Activated CD4-positive, alpha-beta T cell treated with anti-CD3 and anti-CD28 coated beads, Interleukin-2, amount 10 ng/mL, durations not matched to agents 7 days and 5 days (primary cell): ENCODE results near the gene ZCCHC14. TPM values are rescaled to one million over a fixed set of nuclear protein-coding genes. Genes with fewer than 3 reads are reported as not detected.
"Not testable (repeated sequence)": the region's sequence is repeated elsewhere in the genome, so short reads cannot be mapped to it uniquely, and the experiment has no call there.

Experiments used
- CTCF ChIA-PET: fragments of 350-600 bp; sonication (Branson Sonifier 250); formaldehyde crosslinking; loops from one replicate; lab custom pipeline; 2021; ENCODE audit warnings: antibody characterized with exemption; lab: Charles Lee
- POLR2A ChIA-PET: fragments of 350-600 bp; sonication (Branson Sonifier 250); formaldehyde crosslinking; loops from one replicate; lab custom pipeline; 2021; ENCODE audit warnings: antibody characterized with exemption; lab: Charles Lee
- DNase-seq: peaks from one replicate; pipeline ENCODE4 v3.0.0-alpha.2; 2020
- H3K27ac Mint-ChIP-seq: one replicate; pipeline ENCODE4 v1.8.0; 2021; ENCODE audit warnings: mild to moderate bottlenecking, moderate library complexity, mixed read lengths
- H3K27me3 Mint-ChIP-seq: one replicate; pipeline ENCODE4 v1.8.0; 2021; ENCODE audit warnings: mixed read lengths
- H3K36me3 Mint-ChIP-seq: one replicate; pipeline ENCODE4 v1.8.0; 2021; ENCODE audit warnings: low read depth, mixed read lengths
- H3K4me1 Mint-ChIP-seq: one replicate; pipeline ENCODE4 v1.8.0; 2021; ENCODE audit warnings: mixed read lengths
- H3K4me3 Mint-ChIP-seq: one replicate; pipeline ENCODE4 v1.8.0; 2021; ENCODE audit warnings: mild to moderate bottlenecking, moderate library complexity, mixed read lengths
- H3K9me3 Mint-ChIP-seq: one replicate; pipeline ENCODE4 v1.8.0; 2021; ENCODE audit warnings: mixed read lengths
- total RNA-seq, 2 experiments: library from RNA; stranded (reverse); gene quantifications; one replicate each; pipeline ENCODE4 v1.2.3, GENCODE V29; 2021

ZCCHC14 gene
- total RNA-seq, 2 experiments from 2014 or later = 7.6 to 7.9 TPM

- ChIA-PET POLR2A (no interaction called here), CTCF (interaction anchor here (1.5 kb wide), 1 partner anchor 117 kb away, joined by 3 read pairs; no protein-coding TSS in a partner anchor)
- no peaks in the 10 kb centered on the region for H3K36me3 Mint-ChIP-seq
- no peak overlapping the region for H3K27ac Mint-ChIP-seq
- peaks cover 13% of the 10 kb centered on the region for H3K27me3 Mint-ChIP-seq
- H3K9me3 Mint-ChIP-seq = peaks cover 22% of the 10 kb centered on the region
- DNase-seq = no peak
- H3K4me1 Mint-ChIP-seq = no peaks in the 10 kb centered on the region
- no peak overlapping the region for H3K4me3 Mint-ChIP-seq
Measured at GRCh38 chr16:87534030-87534653, 41.3 kb upstream of the ZCCHC14 start.

DNA sequence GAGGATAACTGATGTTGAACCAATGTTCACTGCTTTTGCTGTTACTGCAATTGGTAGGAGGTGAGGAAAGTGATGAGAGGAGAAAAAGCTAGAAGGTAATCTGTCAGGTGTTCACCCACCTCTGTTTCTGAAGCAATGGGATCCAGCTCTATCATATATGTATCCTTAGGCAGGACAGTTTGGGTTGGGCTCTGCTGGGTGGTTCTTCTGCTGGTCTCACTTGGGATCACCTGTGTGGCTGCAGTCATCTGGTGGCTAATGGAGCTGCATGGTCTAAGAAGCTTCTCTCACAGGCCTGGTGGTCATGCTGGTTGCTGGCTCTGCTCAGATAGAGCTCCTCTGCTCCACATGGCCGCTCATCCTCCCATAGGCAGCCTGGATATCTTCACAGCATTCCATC lies 40.2 kb upstream of the ZCCHC14 start:
- Mint-ChIP-seq H3K27ac (no peak overlapping the region), H3K4me1 (no peaks in the 10 kb centered on the region), H3K9me3 (peaks cover 22% of the 10 kb centered on the region), H3K27me3 (peaks cover 5% of the 10 kb centered on the region), H3K4me3 (no peak overlapping the region), H3K36me3 (no peaks in the 10 kb centered on the region)
- CTCF ChIA-PET = interaction anchor here (0.6 to 1.5 kb wide), 2 partner anchors 116 to 551 kb away, joined by 3 read pairs; no protein-coding TSS in a partner anchor
- no peak for DNase-seq
- POLR2A ChIA-PET = no interaction called here

DNA sequence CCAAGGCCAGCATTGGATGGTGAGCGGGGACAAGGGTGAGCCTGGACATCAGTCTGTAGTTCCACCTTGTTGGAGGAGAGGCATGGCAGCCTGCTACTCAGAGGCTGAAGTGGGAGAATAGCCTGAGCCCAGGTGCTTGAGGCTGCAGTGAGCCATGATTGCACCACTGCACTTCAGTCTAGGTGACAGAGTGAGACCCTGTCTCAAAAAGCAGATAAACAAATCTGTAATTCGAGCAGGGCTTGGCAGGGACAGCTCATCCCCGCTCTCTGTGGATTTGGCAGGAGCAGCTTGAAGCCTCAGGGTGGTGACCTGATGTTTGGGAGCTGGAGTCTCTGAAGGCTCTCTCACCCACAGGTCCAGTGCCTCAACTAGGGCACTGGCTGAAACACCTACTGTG lies 38.6 kb upstream of the ZCCHC14 start:
- Mint-ChIP-seq H3K4me3 (no peak overlapping the region), H3K9me3 (peaks cover 22% of the 10 kb centered on the region), H3K36me3 (no peaks in the 10 kb centered on the region), H3K27ac (no peak overlapping the region), H3K27me3 (peaks cover 5% of the 10 kb centered on the region), H3K4me1 (no peaks in the 10 kb centered on the region)
- ChIA-PET POLR2A (no interaction called here), CTCF (no interaction called here)
- DNase-seq = no peak

GRCh38 chr16:87528690-87529579 lies 36.1 kb upstream of the ZCCHC14 start:
- no peak overlapping the region for H3K4me3 Mint-ChIP-seq
- no peak for DNase-seq
- CTCF ChIA-PET = interaction anchor here (0.6 kb wide), 1 partner anchor 109 kb away, joined by 3 read pairs; no protein-coding TSS in a partner anchor
- no peaks in the 10 kb centered on the region for H3K36me3 Mint-ChIP-seq
- peaks cover 15% of the 10 kb centered on the region for H3K27me3 Mint-ChIP-seq
- H3K9me3 Mint-ChIP-seq = peaks cover 22% of the 10 kb centered on the region
- no peak overlapping the region for H3K27ac Mint-ChIP-seq
- H3K4me1 Mint-ChIP-seq = no peaks in the 10 kb centered on the region
- POLR2A ChIA-PET = no interaction called here

DNA sequence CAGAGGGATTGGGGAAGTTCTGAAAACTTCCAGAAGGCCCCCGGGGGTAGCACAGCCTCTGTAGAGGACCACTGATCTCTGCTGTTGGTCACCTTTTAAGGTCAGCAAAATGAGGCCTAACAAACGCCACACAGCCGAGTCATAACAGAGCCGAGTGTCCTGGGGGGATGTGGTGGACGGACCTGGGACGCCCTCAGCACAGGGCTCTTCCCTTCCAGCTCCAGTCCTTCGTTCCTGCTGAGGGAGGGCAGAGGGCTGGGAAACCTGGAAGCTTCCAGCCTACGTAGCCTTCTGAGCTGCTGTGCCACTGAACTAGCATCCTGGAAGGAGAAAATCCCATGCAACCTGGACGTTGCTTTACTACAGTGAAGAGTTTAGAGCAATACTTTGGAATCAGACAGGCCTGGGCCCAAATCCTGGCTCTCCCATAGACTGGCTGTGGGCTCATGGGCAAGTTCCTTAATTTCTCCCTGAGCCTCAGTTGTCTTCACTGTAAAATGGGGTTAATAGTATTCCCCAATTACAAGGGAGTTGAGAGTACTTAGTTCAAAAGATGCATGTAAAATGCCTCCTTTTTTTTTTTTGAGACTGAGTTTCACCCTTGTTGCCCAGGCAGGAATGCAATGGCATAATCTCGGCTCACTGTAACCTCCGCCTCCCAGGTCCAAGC lies 34.4 kb upstream of the ZCCHC14 start:
- no peak for DNase-seq
- Mint-ChIP-seq H3K27ac (no peak overlapping the region), H3K4me3 (no peak overlapping the region), H3K4me1 (no peaks in the 10 kb centered on the region), H3K27me3 (peaks cover 12% of the 10 kb centered on the region), H3K36me3 (no peaks in the 10 kb centered on the region), H3K9me3 (peaks cover 13% of the 10 kb centered on the region)
- ChIA-PET CTCF (no interaction called here), POLR2A (no interaction called here)

GRCh38 chr16:87526238-87526947 lies 33.6 kb upstream of the ZCCHC14 start:
- Mint-ChIP-seq H3K27me3 (peaks cover 12% of the 10 kb centered on the region), H3K4me3 (no peak overlapping the region), H3K9me3 (peaks cover 9% of the 10 kb centered on the region), H3K4me1 (no peaks in the 10 kb centered on the region), H3K36me3 (no peaks in the 10 kb centered on the region), H3K27ac (no peak overlapping the region)
- POLR2A ChIA-PET = no interaction called here
- DNase-seq = no peak
- CTCF ChIA-PET = no interaction called here

GRCh38 chr16:87525352-87525751 lies 32.5 kb upstream of the ZCCHC14 start:
- ChIA-PET CTCF (no interaction called here), POLR2A (no interaction called here)
- Mint-ChIP-seq H3K9me3 (peaks cover 3% of the 10 kb centered on the region), H3K4me1 (no peaks in the 10 kb centered on the region), H3K4me3 (no peak overlapping the region), H3K36me3 (no peaks in the 10 kb centered on the region), H3K27ac (no peak overlapping the region), H3K27me3 (peaks cover 10% of the 10 kb centered on the region)
- no peak for DNase-seq

DNA sequence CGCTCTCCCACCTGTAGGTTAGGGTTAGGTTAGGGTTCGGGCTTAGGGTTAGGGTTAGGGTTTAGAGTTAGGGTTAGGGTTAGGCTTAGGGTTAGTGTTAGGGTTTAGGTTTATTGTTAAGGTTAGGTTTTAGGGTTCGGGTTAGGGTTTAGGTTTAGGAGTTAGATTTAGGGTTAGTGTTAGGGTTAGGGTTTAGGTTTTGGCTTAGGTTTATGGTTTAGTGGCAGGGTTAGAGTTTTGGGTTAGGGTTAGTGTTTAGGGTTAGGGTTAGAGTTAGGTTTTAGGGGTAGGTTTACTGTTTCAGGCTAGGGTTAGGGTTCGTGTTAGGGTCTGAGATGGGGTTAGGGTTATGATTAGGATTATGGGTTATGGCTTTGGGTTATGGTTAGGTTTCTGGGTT lies 31.6 kb upstream of the ZCCHC14 start:
- DNase-seq = no peak
- H3K27ac Mint-ChIP-seq = no peak overlapping the region
- H3K27me3 Mint-ChIP-seq = peaks cover 10% of the 10 kb centered on the region
- no peaks in the 10 kb centered on the region for H3K9me3 Mint-ChIP-seq
- ChIA-PET CTCF (no interaction called here), POLR2A (no interaction called here)
- no peaks in the 10 kb centered on the region for H3K36me3 Mint-ChIP-seq
- H3K4me3 Mint-ChIP-seq = no peak overlapping the region
- no peaks in the 10 kb centered on the region for H3K4me1 Mint-ChIP-seq

GRCh38 chr16:87523605-87524004 lies 30.8 kb upstream of the ZCCHC14 start:
- H3K9me3 Mint-ChIP-seq, H3K36me3 Mint-ChIP-seq, POLR2A ChIA-PET, H3K4me1 Mint-ChIP-seq, DNase-seq, H3K4me3 Mint-ChIP-seq, CTCF ChIA-PET, H3K27ac Mint-ChIP-seq: not testable (repeated sequence)
- H3K27me3 Mint-ChIP-seq = peaks cover 10% of the 10 kb centered on the region

DNA sequence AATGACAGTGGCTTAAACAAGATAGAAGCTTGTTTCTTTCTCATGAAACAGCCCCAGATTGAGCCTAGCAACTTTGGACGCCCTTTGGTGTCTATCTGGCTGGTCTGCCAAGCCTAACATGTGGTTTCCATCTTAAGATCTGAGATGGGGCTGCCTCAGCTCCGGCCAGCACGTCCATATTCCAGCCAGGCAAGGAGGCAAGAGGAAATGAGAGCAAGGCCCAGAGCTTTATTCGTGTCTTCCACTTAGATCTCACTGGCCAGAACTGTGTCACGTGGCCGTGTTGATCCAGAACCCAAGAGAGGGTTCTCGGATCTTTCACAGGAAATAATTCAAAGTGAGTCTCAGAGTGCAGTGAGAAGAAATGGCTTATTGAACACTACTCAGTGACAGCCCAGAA lies 28.9 kb upstream of the ZCCHC14 start:
- H3K36me3 Mint-ChIP-seq, H3K4me1 Mint-ChIP-seq, H3K27ac Mint-ChIP-seq, H3K9me3 Mint-ChIP-seq, DNase-seq, H3K4me3 Mint-ChIP-seq: not testable (repeated sequence)
- H3K27me3 Mint-ChIP-seq = peaks cover 10% of the 10 kb centered on the region
- ChIA-PET CTCF (interaction anchor here (0.8 kb wide), 1 partner anchor 105 kb away, joined by 6 read pairs; no protein-coding TSS in a partner anchor), POLR2A (interaction anchor here (0.7 kb wide), 1 partner anchor 1290 kb away, joined by 3 read pairs; the partner anchor contains the start of gene APRT)

DNA sequence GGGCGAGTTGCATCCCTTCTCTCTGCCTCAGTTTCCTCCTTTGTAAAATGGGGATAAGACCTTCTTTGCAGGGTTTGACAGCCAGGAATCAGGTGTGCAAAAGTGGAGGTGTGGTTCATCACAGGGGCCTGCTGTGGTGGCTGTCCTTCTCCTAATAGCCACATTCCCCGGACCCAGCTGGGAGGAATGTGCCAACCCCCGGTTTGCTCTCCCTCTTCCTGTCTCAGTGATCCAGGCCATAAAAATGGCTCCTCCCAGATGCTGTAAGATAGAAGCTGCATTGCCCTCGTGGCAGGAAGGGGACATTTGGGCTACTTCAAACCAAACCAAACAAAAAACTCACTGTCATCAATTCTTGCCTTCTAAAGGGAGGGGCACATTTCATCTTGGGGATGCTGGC lies 26.3 kb upstream of the ZCCHC14 start:
- POLR2A ChIA-PET, DNase-seq, H3K9me3 Mint-ChIP-seq, H3K27ac Mint-ChIP-seq, H3K36me3 Mint-ChIP-seq, H3K4me1 Mint-ChIP-seq, H3K4me3 Mint-ChIP-seq, H3K27me3 Mint-ChIP-seq: not testable (repeated sequence)
- CTCF ChIA-PET = interaction anchor here (0.6 kb wide), 1 partner anchor 114 kb away, joined by 3 read pairs; no protein-coding TSS in a partner anchor

- H3K27ac Mint-ChIP-seq, DNase-seq, H3K9me3 Mint-ChIP-seq, H3K36me3 Mint-ChIP-seq, H3K4me1 Mint-ChIP-seq, POLR2A ChIA-PET, H3K27me3 Mint-ChIP-seq, H3K4me3 Mint-ChIP-seq: not testable (repeated sequence)
- CTCF ChIA-PET = interaction anchor here (0.6 kb wide), 1 partner anchor 113 kb away, joined by 3 read pairs; no protein-coding TSS in a partner anchor
Measured at GRCh38 chr16:87518430-87519051, 25.7 kb upstream of the ZCCHC14 start.
